Calu3 (cell line): ENCODE measurements around the gene ADPRM. TPM values are rescaled to one million over a fixed set of nuclear protein-coding genes. Genes with fewer than 3 reads are reported as not detected.
A peak's percentile ranks its signal among the peaks of the same experiment; 100 is the strongest.
"Not testable (repeated sequence)": the region's sequence is repeated elsewhere in the genome, so short reads cannot be mapped to it uniquely, and the experiment has no call there.

Experiments
- BruUV-seq: library from RNA; stranded (reverse); fragments of 400-500 nt; replicated peaks from 2 replicates; lab custom pipeline; 2021; lab: Mats Ljungman, UMichigan
- CTCF ChIA-PET: fragments of 300-600 bp; sonication (Branson Sonifier 250); formaldehyde crosslinking; loops from one replicate; lab custom pipeline; 2022; ENCODE audit warnings: antibody characterized with exemption; lab: Charles Lee
- DNase-seq: peaks from one replicate; pipeline ENCODE4 v3.0.0; 2022
- H3K27ac Mint-ChIP-seq: one replicate; pipeline ENCODE4 v1.8.0; 2022; ENCODE audit warnings: mixed read lengths; ENCODE audit not compliant: unreplicated experiment
- H3K27me3 Mint-ChIP-seq: one replicate; pipeline ENCODE4 v1.8.0; 2022; ENCODE audit warnings: mixed read lengths; ENCODE audit not compliant: unreplicated experiment
- H3K36me3 Mint-ChIP-seq: one replicate; pipeline ENCODE4 v1.8.0; 2022; ENCODE audit warnings: mild to moderate bottlenecking, moderate library complexity, mixed read lengths; ENCODE audit not compliant: insufficient read depth, unreplicated experiment
- H3K4me1 Mint-ChIP-seq: one replicate; pipeline ENCODE4 v1.8.0; 2022; ENCODE audit warnings: mild to moderate bottlenecking, low read depth, mixed read lengths; ENCODE audit not compliant: unreplicated experiment
- H3K4me3 Mint-ChIP-seq: one replicate; pipeline ENCODE4 v1.8.0; 2022; ENCODE audit warnings: mild to moderate bottlenecking, low read depth, moderate library complexity, mixed read lengths; ENCODE audit not compliant: unreplicated experiment
- H3K9me3 Mint-ChIP-seq: one replicate; pipeline ENCODE4 v1.8.0; 2022; ENCODE audit warnings: low read depth, mixed read lengths; ENCODE audit not compliant: unreplicated experiment
- CTCF ChIP-seq: fragments of 200-600 bp; IDR thresholded peaks from one replicate; pipeline ENCODE4 v1.8.0; 2022; ENCODE audit warnings: antibody characterized with exemption; ENCODE audit not compliant: unreplicated experiment
- intact Hi-C: fragments of 100-400 bp; cut with micrococcal nuclease; formaldehyde crosslinking; loops from one replicate; pipeline ENCODE4 v1.10.0; 2022; ENCODE audit not compliant: unreplicated experiment
- total RNA-seq: library from RNA; stranded (reverse); gene quantifications from 2 replicates; pipeline ENCODE4 v1.2.3, GENCODE V29; 2022

The ADPRM gene
- total RNA-seq, 1 experiment from 2014 or later: 3.2 TPM

- peaks cover 43% of the 10 kb centered on the region for H3K27me3 Mint-ChIP-seq
- H3K4me3 Mint-ChIP-seq: peak within 1 kb of the TSS; percentile 66
- H3K36me3 Mint-ChIP-seq: peaks cover 5% of the 10 kb centered on the region
- peaks cover 14% of the 10 kb centered on the region for H3K4me1 Mint-ChIP-seq
- no peak within 1 kb of the TSS for H3K27ac Mint-ChIP-seq
- DNase-seq: no peak
- no TSS peak for BruUV-seq
- CTCF ChIA-PET: interaction anchor here (0.8 kb wide), 1 partner anchor 11 kb away, joined by 4 read pairs; no protein-coding TSS in a partner anchor
- TF ChIP-seq CTCF: no peak
- intact Hi-C loops: no loop called here
- no peaks in the 10 kb centered on the region for H3K9me3 Mint-ChIP-seq
Measured at GRCh38 chr17:10729334-10730193, 32.2 kb downstream of the ADPRM start, which contains the start of gene TMEM220. Gene TMEM220, minus strand, starts transcription at chr17:10730023. Its CDS starts 172 bp downstream, at chr17:10729851.

GRCh38 chr17:10730247-10730646, 32.9 kb downstream of the ADPRM start:
- H3K4me3 Mint-ChIP-seq: peak overlapping the region; percentile 66
- DNase-seq, intact Hi-C loops, H3K36me3 Mint-ChIP-seq, H3K9me3 Mint-ChIP-seq, BruUV-seq, H3K27ac Mint-ChIP-seq: not testable (repeated sequence)
- CTCF ChIA-PET: interaction anchor here (0.8 kb wide), 1 partner anchor 11 kb away, joined by 4 read pairs; no protein-coding TSS in a partner anchor
- peaks cover 50% of the 10 kb centered on the region for H3K27me3 Mint-ChIP-seq
- peaks cover 14% of the 10 kb centered on the region for H3K4me1 Mint-ChIP-seq

- CTCF ChIA-PET: no interaction called here
Measured at GRCh38 chr17:10731408-10731879, 34.0 kb downstream of the ADPRM start.

GRCh38 chr17:10732121-10732520, 34.7 kb downstream of the ADPRM start:
- H3K27ac Mint-ChIP-seq, CTCF ChIA-PET, H3K36me3 Mint-ChIP-seq, BruUV-seq, DNase-seq, H3K9me3 Mint-ChIP-seq, intact Hi-C loops, H3K4me3 Mint-ChIP-seq: not testable (repeated sequence)
- peaks cover 51% of the 10 kb centered on the region for H3K27me3 Mint-ChIP-seq
- peaks cover 16% of the 10 kb centered on the region for H3K4me1 Mint-ChIP-seq

More at GRCh38 chr17:10731408-10731879, 34.0 kb downstream of the ADPRM start:
- Mint-ChIP-seq H3K36me3 (peaks cover 5% of the 10 kb centered on the region), H3K4me3 (no peak overlapping the region), H3K27me3 (peaks cover 51% of the 10 kb centered on the region), H3K9me3 (no peaks in the 10 kb centered on the region), H3K4me1 (peaks cover 14% of the 10 kb centered on the region), H3K27ac (no peak overlapping the region)
- no peak for TF ChIP-seq CTCF
- DNase-seq: no peak
- intact Hi-C loops: no loop called here
- no TSS peak for BruUV-seq

DNA sequence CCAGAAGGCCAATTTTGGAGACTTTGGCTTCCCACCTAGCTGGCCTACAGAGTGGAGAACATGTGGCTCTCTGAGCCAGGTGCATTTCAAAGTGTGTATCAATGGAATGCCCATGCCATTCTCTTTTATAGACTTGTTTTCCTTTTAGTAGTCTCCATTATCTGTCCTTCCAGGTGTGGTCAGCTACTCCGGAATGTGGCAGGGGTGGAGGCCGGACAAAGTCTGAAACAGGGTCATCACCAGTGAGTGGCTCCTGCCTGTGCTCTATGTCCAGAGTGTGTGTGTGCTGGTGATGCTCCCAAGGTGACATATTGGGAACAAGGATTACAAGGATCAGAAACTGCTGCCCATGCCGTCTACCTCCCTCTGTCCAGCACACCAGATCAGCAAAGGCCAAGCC, 36.3 kb downstream of the ADPRM start:
- Mint-ChIP-seq H3K27me3 (peaks cover 51% of the 10 kb centered on the region), H3K9me3 (no peaks in the 10 kb centered on the region), H3K4me3 (no peak overlapping the region), H3K36me3 (peaks cover 5% of the 10 kb centered on the region), H3K4me1 (peaks cover 28% of the 10 kb centered on the region), H3K27ac (no peak overlapping the region)
- no peak for TF ChIP-seq CTCF
- no peak for DNase-seq
- CTCF ChIA-PET: interaction anchor here (0.6 kb wide), 1 partner anchor 894 kb away, joined by 4 read pairs; no protein-coding TSS in a partner anchor
- no TSS peak for BruUV-seq
- intact Hi-C loops: no loop called here
